ENCODE data around the gene SNAPC1.

DNA sequence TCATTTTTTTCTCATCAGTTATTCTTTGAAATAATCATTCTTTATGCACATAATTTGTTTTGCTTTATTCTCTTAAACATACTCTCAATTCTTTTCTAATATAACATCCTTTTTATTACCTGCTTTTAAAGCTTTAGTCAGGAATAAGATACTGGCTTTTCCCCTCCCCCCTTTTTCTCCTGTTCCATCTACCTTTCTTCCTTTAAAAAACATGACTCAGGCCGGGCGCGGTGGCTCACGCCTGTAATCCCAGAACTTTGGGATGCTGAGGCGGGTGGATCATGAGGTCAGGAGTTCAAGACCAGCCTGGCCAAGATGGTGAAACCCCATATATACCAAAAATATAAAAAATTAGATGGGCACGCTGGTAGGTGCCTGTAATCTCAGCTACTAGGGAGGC, 41.5 kb upstream of the SNAPC1 start:
- TF ChIP-seq, protein P1, sequence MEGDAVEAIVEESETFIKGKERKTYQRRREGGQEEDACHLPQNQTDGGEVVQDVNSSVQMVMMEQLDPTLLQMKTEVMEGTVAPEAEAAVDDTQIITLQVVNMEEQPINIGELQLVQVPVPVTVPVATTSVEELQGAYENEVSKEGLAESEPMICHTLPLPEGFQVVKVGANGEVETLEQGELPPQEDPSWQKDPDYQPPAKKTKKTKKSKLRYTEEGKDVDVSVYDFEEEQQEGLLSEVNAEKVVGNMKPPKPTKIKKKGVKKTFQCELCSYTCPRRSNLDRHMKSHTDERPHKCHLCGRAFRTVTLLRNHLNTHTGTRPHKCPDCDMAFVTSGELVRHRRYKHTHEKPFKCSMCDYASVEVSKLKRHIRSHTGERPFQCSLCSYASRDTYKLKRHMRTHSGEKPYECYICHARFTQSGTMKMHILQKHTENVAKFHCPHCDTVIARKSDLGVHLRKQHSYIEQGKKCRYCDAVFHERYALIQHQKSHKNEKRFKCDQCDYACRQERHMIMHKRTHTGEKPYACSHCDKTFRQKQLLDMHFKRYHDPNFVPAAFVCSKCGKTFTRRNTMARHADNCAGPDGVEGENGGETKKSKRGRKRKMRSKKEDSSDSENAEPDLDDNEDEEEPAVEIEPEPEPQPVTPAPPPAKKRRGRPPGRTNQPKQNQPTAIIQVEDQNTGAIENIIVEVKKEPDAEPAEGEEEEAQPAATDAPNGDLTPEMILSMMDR (IDR thresholded peaks at IDR 0.05) = no peak
- TF ChIP-seq POLR2A (IDR thresholded peaks at IDR 0.05) = no peak

Measured in breast epithelium (tissue), 3 donors.